Endothelial cell of coronary artery (primary cell): ENCODE data around the gene DCK. TPM values are rescaled to one million over a fixed set of nuclear protein-coding genes. Genes with fewer than 3 reads are reported as not detected.

Source experiments
- total RNA-seq: library from RNA; depleted of rRNA; stranded (reverse); fragments of >200 nt; gene quantifications from 2 replicates; pipeline ENCODE4 v1.2.3, GENCODE V29; 2014

The DCK gene
- 10.8 and 11.6 TPM in 2 replicates for total RNA-seq

DNA sequence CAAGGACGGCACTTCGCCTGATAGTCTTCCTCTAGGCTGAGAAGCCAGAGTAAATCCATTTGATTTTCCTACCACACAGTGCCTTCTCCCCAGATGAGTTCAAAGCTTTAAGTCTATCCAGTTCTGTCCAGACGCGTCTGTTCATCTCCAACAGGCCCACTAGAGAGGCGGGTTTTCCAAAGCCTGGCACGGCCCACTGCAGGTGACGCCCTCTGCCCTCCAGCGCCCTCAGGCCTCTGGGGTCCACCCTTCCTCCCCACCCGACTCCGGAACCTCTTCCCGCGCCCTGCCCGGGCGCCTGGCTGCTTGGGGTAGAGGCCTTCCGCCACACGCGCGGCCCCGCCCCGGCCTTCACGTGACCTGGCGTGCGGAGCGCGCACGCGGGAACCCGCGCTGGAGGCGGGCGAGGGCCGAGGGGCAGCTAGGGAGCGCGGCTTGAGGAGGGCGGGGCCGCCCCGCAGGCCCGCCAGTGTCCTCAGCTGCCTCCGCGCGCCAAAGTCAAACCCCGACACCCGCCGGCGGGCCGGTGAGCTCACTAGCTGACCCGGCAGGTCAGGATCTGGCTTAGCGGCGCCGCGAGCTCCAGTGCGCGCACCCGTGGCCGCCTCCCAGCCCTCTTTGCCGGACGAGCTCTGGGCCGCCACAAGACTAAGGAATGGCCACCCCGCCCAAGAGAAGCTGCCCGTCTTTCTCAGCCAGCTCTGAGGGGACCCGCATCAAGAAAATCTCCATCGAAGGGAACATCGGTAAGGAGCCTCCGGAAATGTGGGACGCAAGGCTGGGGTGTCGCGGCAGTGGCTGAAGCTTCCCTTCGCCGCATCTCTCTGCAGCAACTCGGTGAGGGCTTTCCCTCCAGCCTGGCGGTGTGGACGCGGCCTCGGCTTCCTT is at the start of gene DCK:
Gene DCK, plus strand, starts transcription at position 469 of the 888 bp plus-strand sequence. Its CDS starts 187 bp downstream, at position 656.

Other genes with a start within 250 kb of the DCK start
- 89.1 and 93.0 TPM in 2 replicates for gene GRSF1, start 153.8 kb upstream of the DCK start, total RNA-seq
- 8.8 and 13.5 TPM in 2 replicates for gene MOB1B, start 91.3 kb upstream of the DCK start, total RNA-seq